HEK293 (cell line): ENCODE measurements around the gene GPM6B.

Experiments used
- CTCF ChIA-PET: fragments of 350-600 bp; formaldehyde crosslinking; extraction: SDS; loops from one replicate; lab custom pipeline; 2021; ENCODE audit warnings: antibody characterized with exemption; lab: Yijun Ruan, JAX
- POLR2A ChIA-PET: fragments of 300-600 bp; formaldehyde crosslinking; extraction: SDS; loops from one replicate; lab custom pipeline; 2020; ENCODE audit warnings: antibody characterized with exemption, inconsistent platforms; lab: Yijun Ruan, JAX
- H3K27ac ChIP-seq: fragments of 200-500 bp; sonication (Bioruptor generic); 2 replicates; pipeline ENCODE4 v1.5.1; 2014; ENCODE audit warnings: low read depth, low read length, control low read depth, inconsistent platforms; ENCODE audit errors: extremely low read depth
- H3K36me3 ChIP-seq, 2 experiments: fragments of 200-500 bp in 1 of 2; sonication (Bioruptor generic) in 1 of 2; 1 replicate in 1 of 2; 2 replicates in 1 of 2; pipeline ENCODE4 v1.5.1; 2014 to 2017; ENCODE audit warnings: inconsistent platforms in 2 of 2, low read length in 2 of 2; ENCODE audit not compliant: control insufficient read depth in 2 of 2, insufficient read depth in 1 of 2
- H3K4me1 ChIP-seq: fragments of 200-500 bp; sonication (Bioruptor generic); 2 replicates; pipeline ENCODE4 v1.5.1; 2014; ENCODE audit warnings: mild to moderate bottlenecking, low read length, inconsistent platforms; ENCODE audit not compliant: control insufficient read depth, insufficient read depth
- H3K4me3 ChIP-seq: 2 replicates; pipeline ENCODE4 v1.5.1; 2011; ENCODE audit warnings: low read depth, mild to moderate bottlenecking, control low read depth, low read length, moderate library complexity
- H3K9me3 ChIP-seq: fragments of 200-500 bp; sonication (Bioruptor generic); 2 replicates; pipeline ENCODE4 v1.5.1; 2014; ENCODE audit warnings: low read depth, low read length, inconsistent platforms; ENCODE audit not compliant: control insufficient read depth, insufficient read depth
- BCL6B ChIP-seq: fragments of 450-650 bp; formaldehyde crosslinking; IDR thresholded peaks from 2 replicates; pipeline ENCODE4 v1.5.1; 2017; ENCODE audit warnings: missing biosample characterization, missing genetic modification characterization
- GLI2 ChIP-seq: fragments of 450-650 bp; formaldehyde crosslinking; IDR thresholded peaks from 2 replicates; pipeline ENCODE4; 2017; ENCODE audit warnings: missing biosample characterization, missing genetic modification characterization, low read depth, borderline replicate concordance
- GLIS1 ChIP-seq: fragments of 450-650 bp; formaldehyde crosslinking; IDR thresholded peaks from 2 replicates; pipeline ENCODE4 v1.5.1; 2016; ENCODE audit warnings: missing biosample characterization, missing genetic modification characterization
- REPIN1 ChIP-seq: fragments of 450-650 bp; formaldehyde crosslinking; IDR thresholded peaks from 2 replicates; pipeline ENCODE4 v1.5.1; 2017; ENCODE audit warnings: missing biosample characterization, missing genetic modification characterization, low read depth
- WT1 ChIP-seq: fragments of 450-650 bp; formaldehyde crosslinking; IDR thresholded peaks from 2 replicates; pipeline ENCODE4 v1.5.1; 2016; ENCODE audit warnings: missing biosample characterization, missing genetic modification characterization
- ZIC2 ChIP-seq: fragments of 450-650 bp; formaldehyde crosslinking; IDR thresholded peaks from 2 replicates; pipeline ENCODE4 v1.5.1; 2016; ENCODE audit warnings: missing biosample characterization, missing genetic modification characterization
- ZNF335 ChIP-seq: fragments of 450-650 bp; formaldehyde crosslinking; conservative IDR thresholded peaks from 2 replicates; pipeline ENCODE4 v1.5.1; 2016; ENCODE audit warnings: missing biosample characterization, missing genetic modification characterization
- ZNF362 ChIP-seq: fragments of 450-650 bp; formaldehyde crosslinking; IDR thresholded peaks from 2 replicates; pipeline ENCODE4 v1.5.1; 2016; ENCODE audit warnings: missing biosample characterization, missing genetic modification characterization
- ZNF48 ChIP-seq: fragments of 450-650 bp; formaldehyde crosslinking; IDR thresholded peaks from 2 replicates; pipeline ENCODE4 v1.5.1; 2016; ENCODE audit warnings: missing biosample characterization, missing genetic modification characterization
- ZNF510 ChIP-seq: fragments of 450-650 bp; formaldehyde crosslinking; IDR thresholded peaks from 2 replicates; pipeline ENCODE4 v1.5.1; 2018; ENCODE audit warnings: mild to moderate bottlenecking, missing genetic modification characterization, missing biosample characterization; ENCODE audit not compliant: insufficient replicate concordance
- ZNF548 ChIP-seq: fragments of 450-650 bp; formaldehyde crosslinking; IDR thresholded peaks from 2 replicates; pipeline ENCODE4 v1.5.1; 2016; ENCODE audit warnings: missing biosample characterization, missing genetic modification characterization
- ZNF561 ChIP-seq: fragments of 450-650 bp; IDR thresholded peaks from 2 replicates; pipeline ENCODE4 v1.5.1; 2018; ENCODE audit warnings: missing biosample characterization, missing genetic modification characterization, borderline replicate concordance
- ZNF600 ChIP-seq: fragments of 450-650 bp; formaldehyde crosslinking; IDR thresholded peaks from 2 replicates; pipeline ENCODE4 v1.5.1; 2016; ENCODE audit warnings: missing biosample characterization, missing genetic modification characterization
- ZNF621 ChIP-seq: fragments of 450-650 bp; formaldehyde crosslinking; IDR thresholded peaks from 2 replicates; pipeline ENCODE4 v1.5.1; 2017; ENCODE audit warnings: missing biosample characterization, missing genetic modification characterization
- ZNF692 ChIP-seq: fragments of 450-650 bp; formaldehyde crosslinking; IDR thresholded peaks from 2 replicates; pipeline ENCODE4 v1.5.1; 2016; ENCODE audit warnings: missing biosample characterization, missing genetic modification characterization
- ZSCAN30 ChIP-seq: fragments of 450-650 bp; IDR thresholded peaks from 2 replicates; pipeline ENCODE4 v1.5.1; 2018; ENCODE audit warnings: missing biosample characterization, mild to moderate bottlenecking, missing genetic modification characterization, moderate library complexity
- TF ChIP-seq, protein P1 (sequence below): IDR thresholded peaks from 2 replicates; pipeline ENCODE4 v1.6.1; 2011; ENCODE audit warnings: mild to moderate bottlenecking, low read depth, low read length, borderline replicate concordance
- TF ChIP-seq, protein P2 (sequence below): fragments of 450-650 bp; formaldehyde crosslinking; IDR thresholded peaks from 2 replicates; pipeline ENCODE4 v1.5.1; 2016; ENCODE audit warnings: missing biosample characterization, missing genetic modification characterization, low read depth

The GPM6B gene

GRCh38 chrX:13764765-13765164 lies 52.1 kb downstream of the GPM6B start (continued):
- TF ChIP-seq ZNF692 (tag by site-specific recombination): no peak
- TF ChIP-seq ZNF510 (tag by site-specific recombination): no peak
- no peak for TF ChIP-seq ZSCAN30 (tag by site-specific recombination)

GRCh38 chrX:13764281-13764680 lies 52.6 kb downstream of the GPM6B start:
- ChIA-PET POLR2A (no interaction called here), CTCF (interaction anchor here (0.7 to 1.3 kb wide), 5 partner anchors 12 to 1010 kb away, joined by 3 to 4 read pairs (median 3); no protein-coding TSS in a partner anchor)
- Histone ChIP-seq H3K9me3 (no peaks in the 10 kb centered on the region), H3K27ac (no peak overlapping the region), H3K36me3 (peaks cover 57 to 96% of the 10 kb centered on the region in 2 experiments), H3K4me3 (no peak overlapping the region), H3K4me1 (no peaks in the 10 kb centered on the region)
- TF ChIP-seq, protein P1, sequence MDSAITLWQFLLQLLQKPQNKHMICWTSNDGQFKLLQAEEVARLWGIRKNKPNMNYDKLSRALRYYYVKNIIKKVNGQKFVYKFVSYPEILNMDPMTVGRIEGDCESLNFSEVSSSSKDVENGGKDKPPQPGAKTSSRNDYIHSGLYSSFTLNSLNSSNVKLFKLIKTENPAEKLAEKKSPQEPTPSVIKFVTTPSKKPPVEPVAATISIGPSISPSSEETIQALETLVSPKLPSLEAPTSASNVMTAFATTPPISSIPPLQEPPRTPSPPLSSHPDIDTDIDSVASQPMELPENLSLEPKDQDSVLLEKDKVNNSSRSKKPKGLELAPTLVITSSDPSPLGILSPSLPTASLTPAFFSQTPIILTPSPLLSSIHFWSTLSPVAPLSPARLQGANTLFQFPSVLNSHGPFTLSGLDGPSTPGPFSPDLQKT: no peak
- TF ChIP-seq ZIC2 (tag by site-specific recombination): no peak
- no peak for TF ChIP-seq GLI2 (tag by site-specific recombination)
- TF ChIP-seq GLIS1 (tag by site-specific recombination): no peak
- no peak for TF ChIP-seq ZNF621
- TF ChIP-seq, protein P2, sequence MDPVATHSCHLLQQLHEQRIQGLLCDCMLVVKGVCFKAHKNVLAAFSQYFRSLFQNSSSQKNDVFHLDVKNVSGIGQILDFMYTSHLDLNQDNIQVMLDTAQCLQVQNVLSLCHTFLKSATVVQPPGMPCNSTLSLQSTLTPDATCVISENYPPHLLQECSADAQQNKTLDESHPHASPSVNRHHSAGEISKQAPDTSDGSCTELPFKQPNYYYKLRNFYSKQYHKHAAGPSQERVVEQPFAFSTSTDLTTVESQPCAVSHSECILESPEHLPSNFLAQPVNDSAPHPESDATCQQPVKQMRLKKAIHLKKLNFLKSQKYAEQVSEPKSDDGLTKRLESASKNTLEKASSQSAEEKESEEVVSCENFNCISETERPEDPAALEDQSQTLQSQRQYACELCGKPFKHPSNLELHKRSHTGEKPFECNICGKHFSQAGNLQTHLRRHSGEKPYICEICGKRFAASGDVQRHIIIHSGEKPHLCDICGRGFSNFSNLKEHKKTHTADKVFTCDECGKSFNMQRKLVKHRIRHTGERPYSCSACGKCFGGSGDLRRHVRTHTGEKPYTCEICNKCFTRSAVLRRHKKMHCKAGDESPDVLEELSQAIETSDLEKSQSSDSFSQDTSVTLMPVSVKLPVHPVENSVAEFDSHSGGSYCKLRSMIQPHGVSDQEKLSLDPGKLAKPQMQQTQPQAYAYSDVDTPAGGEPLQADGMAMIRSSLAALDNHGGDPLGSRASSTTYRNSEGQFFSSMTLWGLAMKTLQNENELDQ (tag by site-specific recombination): no peak
- TF ChIP-seq ZNF692 (tag by site-specific recombination): no peak
- no peak for TF ChIP-seq BCL6B (tag by site-specific recombination)
- TF ChIP-seq ZNF548 (tag by site-specific recombination): no peak
- TF ChIP-seq ZNF600: no peak
- TF ChIP-seq ZNF48: no peak
- TF ChIP-seq WT1 (tag by site-specific recombination): no peak
- no peak for TF ChIP-seq ZNF362 (tag by site-specific recombination)
- TF ChIP-seq ZNF561: no peak
- TF ChIP-seq ZNF335 (tag by site-specific recombination): no peak
- TF ChIP-seq REPIN1 (tag by site-specific recombination): no peak
- TF ChIP-seq, all 188 proteins: peak for 0
